HG03442 (cell line): ENCODE data around the gene IL1R2.
"Not testable (repeated sequence)": the region's sequence is repeated elsewhere in the genome, so short reads cannot be mapped to it uniquely, and the experiment has no call there.

Experiments used
- ATAC-seq: cut with Tn5 transposase; IDR thresholded peaks from one replicate; pipeline ENCODE4 v1.9.1; 2021; ENCODE audit warnings: mild to moderate bottlenecking, moderate library complexity; ENCODE audit not compliant: unreplicated experiment

IL1R2 gene

GRCh38 chr2:102058293-102058833, 66.6 kb downstream of the IL1R2 start:
- ATAC-seq = no peak

DNA sequence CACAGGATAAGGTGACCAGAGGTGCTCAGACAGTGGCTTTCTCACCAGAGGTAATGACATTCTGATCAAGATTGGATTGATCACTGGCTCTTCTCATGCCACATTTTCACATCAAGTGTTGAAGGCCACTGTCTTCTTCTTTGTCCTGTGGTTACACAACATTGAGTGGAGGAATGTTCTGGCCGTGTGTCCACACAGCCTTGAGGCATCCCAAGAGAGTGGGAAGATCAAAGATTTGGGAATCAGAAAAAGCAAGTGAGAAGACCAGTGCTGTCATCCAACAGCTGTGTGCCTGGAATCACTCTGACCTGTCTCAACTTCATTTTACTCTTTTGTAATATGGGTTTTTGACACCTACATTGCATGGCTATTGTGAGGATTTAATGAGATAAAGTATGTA, 67.4 kb downstream of the IL1R2 start:
- ATAC-seq = no peak

GRCh38 chr2:102060047-102060446, 68.3 kb downstream of the IL1R2 start:
- no peak for ATAC-seq

GRCh38 chr2:102060792-102061191, 69.0 kb downstream of the IL1R2 start:
- ATAC-seq = no peak

DNA sequence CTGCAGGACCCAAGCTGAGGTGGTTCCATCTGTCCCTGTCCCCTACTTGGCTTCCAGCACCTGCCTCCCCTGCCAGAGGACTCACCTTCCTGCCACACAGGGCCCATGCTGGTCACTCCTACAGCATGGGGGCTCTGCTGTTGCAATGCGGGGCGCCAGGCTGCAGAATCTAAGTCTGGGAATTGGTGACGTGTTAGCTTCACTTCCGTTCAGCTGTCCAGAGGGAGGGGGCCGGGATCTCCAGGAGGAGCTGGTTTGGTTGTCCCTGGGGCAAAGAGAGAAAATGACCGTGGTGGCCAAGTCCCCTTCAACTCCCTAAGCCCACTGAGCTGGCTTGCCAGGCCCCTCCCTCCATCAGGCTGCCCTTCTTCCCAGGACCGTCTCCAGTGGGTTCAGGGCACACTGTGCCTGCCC, 69.5 kb downstream of the IL1R2 start:
- ATAC-seq = no peak

- no peak for ATAC-seq
Observed at GRCh38 chr2:102061962-102062795, 70.4 kb downstream of the IL1R2 start.

GRCh38 chr2:102062802-102063201, 71.0 kb downstream of the IL1R2 start:
- ATAC-seq = no peak

GRCh38 chr2:102063487-102063911, 71.7 kb downstream of the IL1R2 start:
- ATAC-seq = no peak

DNA sequence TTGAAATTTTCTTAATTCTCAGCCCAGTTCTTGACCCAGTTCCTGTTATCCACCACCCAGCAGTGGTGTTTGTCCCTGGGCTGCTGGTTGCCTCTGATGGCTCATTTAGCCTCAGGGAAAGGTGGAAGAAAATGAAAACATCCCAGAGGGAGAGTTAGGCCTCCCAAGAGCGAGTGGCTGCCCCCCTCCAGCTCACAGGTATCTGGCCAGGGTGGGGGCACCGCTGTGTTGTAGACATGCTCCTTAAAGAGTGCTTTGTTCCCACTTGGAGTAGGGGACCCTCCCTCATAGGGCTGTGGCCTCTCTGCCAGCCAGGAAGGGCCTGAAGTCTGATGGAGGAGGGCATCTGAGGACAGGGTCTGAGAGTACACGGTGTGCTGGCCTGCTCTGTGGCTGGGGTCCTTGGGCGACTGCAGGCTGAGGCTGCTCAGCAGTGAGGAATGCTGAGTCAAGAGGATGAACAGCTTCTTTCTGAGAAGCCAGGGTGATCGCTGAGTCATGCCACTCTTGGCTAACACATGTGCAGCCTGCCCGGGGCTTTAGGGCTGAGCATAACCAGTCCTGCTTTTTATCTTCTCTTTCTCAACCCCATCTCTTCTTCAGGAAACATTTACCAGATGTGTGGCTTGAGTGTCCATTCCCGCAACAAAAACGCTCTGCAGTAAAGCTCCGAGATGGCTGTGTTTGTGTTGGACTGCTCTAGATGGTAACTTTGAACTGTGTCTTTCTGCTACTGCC, 72.3 kb downstream of the IL1R2 start:
- ATAC-seq = no peak

DNA sequence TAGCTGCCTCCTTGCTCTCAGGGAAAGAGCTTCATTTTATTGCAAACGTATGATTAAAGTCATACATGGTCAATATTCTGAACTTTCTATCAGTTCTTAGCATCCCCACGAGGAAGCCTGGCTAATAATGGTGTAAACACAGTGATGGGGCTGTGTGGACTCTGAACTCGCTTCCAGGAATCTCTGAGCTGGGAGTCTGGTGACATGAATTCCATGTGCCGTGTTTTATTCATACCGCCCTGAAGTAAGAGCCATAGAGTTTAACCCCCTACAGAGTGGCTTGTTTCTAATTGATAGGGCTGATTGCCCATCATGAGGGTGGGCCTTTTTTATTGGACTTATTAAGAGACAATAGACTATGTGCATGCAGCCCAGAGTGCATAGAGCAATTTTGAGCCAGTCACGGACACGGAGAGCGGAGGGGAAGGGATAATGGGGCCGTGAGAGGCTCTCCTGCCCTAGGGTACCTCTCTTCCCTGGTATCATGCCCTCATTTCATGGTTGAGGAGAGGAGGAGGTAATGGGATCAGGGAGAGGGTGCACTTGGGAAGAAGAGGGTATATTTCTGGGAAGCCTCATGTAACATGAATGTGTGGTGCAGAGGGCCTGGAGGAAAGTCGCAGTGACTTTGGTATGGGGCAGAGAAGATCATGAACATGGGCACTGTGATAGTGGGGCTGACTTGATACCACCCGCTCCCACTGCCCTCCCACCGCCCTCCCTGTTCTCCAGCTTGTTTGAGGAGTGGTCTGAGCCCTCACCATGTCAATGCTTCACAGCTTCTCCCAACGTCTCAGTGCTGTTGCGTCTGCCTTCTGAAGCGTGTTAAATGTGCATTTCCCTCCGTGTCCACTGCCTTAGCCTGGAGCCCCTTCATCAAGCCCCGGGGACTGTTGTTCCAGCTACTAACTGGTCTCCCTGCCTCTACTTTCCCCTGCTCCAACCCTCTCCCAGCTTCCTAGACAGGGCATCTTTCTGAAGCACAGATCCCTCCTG, 73.2 kb downstream of the IL1R2 start:
- no peak for ATAC-seq

GRCh38 chr2:102065675-102066252, 74.0 kb downstream of the IL1R2 start:
- ATAC-seq = no peak

GRCh38 chr2:102066554-102066953, 74.8 kb downstream of the IL1R2 start:
- no peak for ATAC-seq

- ATAC-seq = not testable (repeated sequence)
Observed at GRCh38 chr2:102068126-102068525, 76.4 kb downstream of the IL1R2 start.

DNA sequence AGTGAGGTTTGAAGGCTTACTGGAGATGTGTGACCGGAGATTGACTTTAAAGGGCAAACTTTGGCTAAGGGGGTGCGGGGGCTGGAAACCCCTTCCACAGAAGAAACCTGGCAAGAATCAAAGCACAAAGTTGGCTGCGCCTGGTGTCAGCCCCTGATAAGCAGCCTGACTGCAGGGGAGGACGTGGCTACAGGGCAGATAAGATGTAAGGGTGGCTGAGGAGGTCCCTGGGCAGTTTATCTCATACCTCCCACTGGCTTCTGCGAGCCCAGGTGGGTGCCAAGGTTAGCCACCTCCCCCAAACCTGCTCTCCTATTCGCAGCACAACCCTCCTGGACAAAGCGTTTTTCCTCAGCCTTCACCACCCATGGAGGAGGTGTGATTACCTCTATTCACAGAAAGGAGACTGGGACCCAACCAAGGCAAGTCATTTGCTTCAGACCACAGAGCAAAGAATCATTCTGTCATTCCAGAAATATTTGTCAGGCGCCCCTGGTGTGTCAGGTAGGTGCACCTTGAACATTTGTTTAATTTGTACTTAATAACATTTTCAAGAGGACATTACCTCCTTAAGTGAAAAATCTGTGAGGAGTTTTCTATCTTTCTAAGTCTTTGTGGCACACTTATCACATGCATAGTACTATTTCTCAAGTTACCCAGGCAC, 77.7 kb downstream of the IL1R2 start:
- ATAC-seq = no peak

DNA sequence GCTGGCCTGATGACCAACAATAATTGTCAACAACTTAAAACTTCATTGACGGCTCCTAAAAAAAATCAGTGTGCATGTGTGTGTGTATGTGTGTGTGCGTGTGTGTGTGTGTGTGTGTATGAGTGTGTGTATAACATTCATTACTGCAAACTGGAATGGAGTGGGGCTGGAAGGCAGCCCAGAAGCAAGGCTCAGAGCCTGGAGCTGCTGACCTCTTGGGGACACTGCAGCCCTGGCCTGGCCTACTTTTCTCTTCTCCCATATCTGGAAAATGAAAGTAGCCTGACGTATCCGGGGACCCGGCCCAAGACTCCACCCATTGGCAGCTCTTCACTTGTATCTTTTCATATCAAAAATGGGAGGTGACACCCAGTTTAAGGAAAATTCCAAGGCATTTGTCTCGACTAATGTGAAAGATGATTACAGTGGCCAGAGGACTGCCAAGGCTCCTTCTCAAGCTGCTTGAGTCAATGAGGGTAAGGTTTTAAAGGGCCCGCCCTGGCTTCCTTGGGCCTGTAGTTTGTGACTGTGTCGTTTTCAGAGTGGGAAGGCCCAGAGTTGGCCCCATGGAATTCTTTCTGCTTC, 78.4 kb downstream of the IL1R2 start:
- no peak for ATAC-seq

GRCh38 chr2:102072741-102073140, 81.0 kb downstream of the IL1R2 start:
- no peak for ATAC-seq

- no peak for ATAC-seq
Observed at GRCh38 chr2:102073168-102073724, 81.5 kb downstream of the IL1R2 start.

- ATAC-seq = no peak
Observed at GRCh38 chr2:102074152-102074783, 82.5 kb downstream of the IL1R2 start.

- no peak for ATAC-seq
Observed at GRCh38 chr2:102075479-102075878, 83.7 kb downstream of the IL1R2 start.
